Mammary epithelial cell (primary cell): ENCODE results near the gene PIWIL4.

ENCODE experiments used
- CTCF ChIP-seq, 2 donors: IDR thresholded peaks in 1 of 2; conservative IDR thresholded peaks in 1 of 2; 2 replicates each; pipeline ENCODE4 v1.5.1; 2011 to 2012; ENCODE audit warnings: inconsistent platforms in 2 of 2, low read length in 2 of 2, mild to moderate bottlenecking in 2 of 2, control low read depth in 1 of 2, low read depth in 1 of 2; ENCODE audit not compliant: insufficient read depth in 1 of 2; ENCODE audit errors: extremely low read depth in 1 of 2
- EZH2 ChIP-seq: IDR thresholded peaks from 2 replicates; pipeline ENCODE4 v1.6.1; 2012; ENCODE audit warnings: low read length, inconsistent platforms, borderline replicate concordance

GRCh38 chr11:94632356-94632755 lies 65.2 kb downstream of the PIWIL4 start:
- TF ChIP-seq CTCF (conservative IDR thresholded peaks at IDR 0.05 in 1 of 2, IDR thresholded peaks at IDR 0.05 in 1 of 2; ENCODE audit: extremely low read depth in 1 of 2, insufficient read depth in 1 of 2, low read depth in 1 of 2, low read length in 2 of 2) (no peak), EZH2 (no peak)
